GM12864 (cell line): ENCODE measurements around the gene GRM3.

Experiments used
- DNase-seq: peaks from one replicate; pipeline ENCODE4 v3.0.0-alpha.2; 2011; ENCODE audit warnings: low read depth
- H3K4me3 ChIP-seq: 2 replicates; pipeline ENCODE4 v1.5.1; 2011; ENCODE audit warnings: mild to moderate bottlenecking, low read depth, low read length, control low read depth
- CTCF ChIP-seq: IDR thresholded peaks from 2 replicates; pipeline ENCODE4 v1.5.1; 2011; ENCODE audit warnings: low read depth, mild to moderate bottlenecking, moderate library complexity, low read length, control low read depth, inconsistent platforms; ENCODE audit errors: missing control alignments

GRM3 gene

DNA sequence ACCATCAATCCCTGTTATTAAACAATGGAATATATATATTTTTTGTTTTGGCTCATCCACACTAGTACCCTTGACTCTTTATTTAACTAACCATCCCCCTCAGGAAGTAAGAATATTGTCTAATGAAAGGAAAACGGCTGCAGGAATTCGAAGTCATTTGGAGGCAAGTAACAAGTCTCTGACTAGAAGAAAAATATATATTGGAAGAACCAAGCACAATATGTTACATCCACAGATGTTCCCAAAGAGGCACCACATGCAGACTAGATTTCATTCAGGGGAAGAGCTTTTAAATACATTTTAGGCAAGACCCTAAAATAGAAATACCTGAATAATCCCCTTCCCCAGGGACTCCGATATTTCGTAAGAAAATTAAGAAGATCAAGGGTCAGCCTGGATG, 104.5 kb downstream of the GRM3 start:
- DNase-seq, result no peak
- H3K4me3 ChIP-seq, result no peak overlapping the region
- TF ChIP-seq CTCF, result no peak

DNA sequence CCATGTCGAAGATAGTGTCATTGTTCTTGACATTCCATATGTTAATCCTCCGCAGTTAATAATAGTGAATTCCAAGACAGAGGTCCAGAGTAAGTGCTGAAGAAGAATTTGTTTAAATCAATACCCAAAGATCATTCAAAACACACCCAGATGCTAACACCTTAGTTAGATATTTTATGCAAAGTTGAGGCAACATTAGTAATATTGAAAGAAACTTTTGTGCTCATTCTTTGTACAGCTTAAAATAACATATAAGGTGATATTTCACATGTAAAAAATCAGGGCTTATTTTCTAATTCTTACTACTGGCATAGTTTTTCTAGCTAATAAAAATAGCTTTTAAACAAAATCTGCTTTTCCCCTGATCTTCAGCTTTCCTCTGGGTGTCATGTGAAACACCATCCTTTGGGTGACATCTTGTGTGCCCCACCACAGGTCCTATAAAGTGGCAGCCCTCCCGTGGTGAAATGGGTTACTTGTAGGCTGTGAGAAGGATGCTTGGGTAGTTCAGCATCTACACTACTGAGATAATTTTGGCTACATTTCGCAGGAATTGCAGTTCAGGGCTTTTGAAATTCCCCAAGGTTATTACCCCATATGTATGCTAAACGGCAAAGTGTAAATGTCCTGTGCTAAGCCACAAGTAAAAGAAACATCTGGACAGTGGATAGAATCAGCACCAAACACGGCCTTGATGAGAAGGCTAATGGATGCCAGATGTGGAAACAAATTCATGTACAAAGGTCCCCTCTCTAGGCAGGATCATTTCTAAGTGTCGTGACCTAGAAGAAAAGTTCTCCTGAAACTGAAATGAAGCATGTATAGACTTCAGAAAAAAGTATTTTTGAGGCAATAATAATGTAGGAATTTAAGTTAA, 105.4 kb downstream of the GRM3 start:
- DNase-seq, result no peak
- H3K4me3 ChIP-seq, result no peak overlapping the region
- TF ChIP-seq CTCF, result no peak

GRCh38 chr7:86749741-86750665, 106.3 kb downstream of the GRM3 start:
- TF ChIP-seq CTCF, result no peak
- H3K4me3 ChIP-seq, result no peak overlapping the region
- no peak for DNase-seq

GRCh38 chr7:86760236-86760635, 116.5 kb downstream of the GRM3 start:
- no peak for DNase-seq
- no peak for TF ChIP-seq CTCF
- H3K4me3 ChIP-seq, result no peak overlapping the region

- no peak for TF ChIP-seq CTCF
- no peak overlapping the region for H3K4me3 ChIP-seq
- no peak for DNase-seq
These were observed 118.4 kb downstream of the GRM3 start for GRCh38 chr7:86762129-86762528.

GRCh38 chr7:86765931-86766330, 122.2 kb downstream of the GRM3 start:
- no peak overlapping the region for H3K4me3 ChIP-seq
- no peak for DNase-seq
- TF ChIP-seq CTCF, result no peak
